Rectal smooth muscle tissue (tissue), 1 donor: ENCODE results near the gene KRTAP5-7.
"Not testable (repeated sequence)": the region's sequence is repeated elsewhere in the genome, so short reads cannot be mapped to it uniquely, and the experiment has no call there.

Source experiments
- H3K27ac ChIP-seq: one replicate; pipeline ENCODE4 v1.7.0; 2013; ENCODE audit warnings: low read depth, low read length, inconsistent platforms
- H3K27me3 ChIP-seq: one replicate; pipeline ENCODE4 v1.7.0; 2013; ENCODE audit warnings: low read length; ENCODE audit not compliant: control insufficient read depth, insufficient read depth
- H3K36me3 ChIP-seq: one replicate; pipeline ENCODE4 v1.7.0; 2013; ENCODE audit warnings: low read length; ENCODE audit not compliant: control insufficient read depth, insufficient read depth
- H3K4me1 ChIP-seq: one replicate; pipeline ENCODE4 v1.7.0; 2013; ENCODE audit warnings: low read length; ENCODE audit not compliant: control insufficient read depth, insufficient read depth
- H3K4me3 ChIP-seq: one replicate; pipeline ENCODE4 v1.7.0; 2013; ENCODE audit warnings: low read length
- H3K9ac ChIP-seq: one replicate; pipeline ENCODE4 v1.7.0; 2013; ENCODE audit warnings: low read length

The KRTAP5-7 gene

DNA sequence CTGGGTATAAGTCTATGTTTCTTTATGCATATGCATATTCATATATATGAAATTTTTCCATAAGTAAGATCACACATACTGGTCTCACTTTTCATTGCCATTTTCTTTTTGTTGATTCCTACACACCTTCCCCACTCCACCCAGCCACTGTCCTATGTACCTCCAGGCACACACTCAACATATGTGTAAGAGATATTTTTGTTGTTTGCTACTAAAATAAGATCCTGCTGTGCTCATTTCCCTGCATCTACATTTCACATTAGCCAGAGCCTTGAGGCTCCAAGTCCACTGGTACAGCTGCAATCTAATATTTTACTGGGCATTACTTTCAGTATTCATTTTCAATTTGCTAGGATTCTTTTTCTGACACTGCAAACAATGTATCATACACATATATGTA lies 30.2 kb downstream of the KRTAP5-7 start:
- Histone ChIP-seq H3K36me3 (no peaks in the 10 kb centered on the region), H3K27ac (no peak overlapping the region), H3K9ac (no peak overlapping the region), H3K4me1 (no peaks in the 10 kb centered on the region), H3K4me3 (no peak overlapping the region), H3K27me3 (peaks cover 4% of the 10 kb centered on the region)

DNA sequence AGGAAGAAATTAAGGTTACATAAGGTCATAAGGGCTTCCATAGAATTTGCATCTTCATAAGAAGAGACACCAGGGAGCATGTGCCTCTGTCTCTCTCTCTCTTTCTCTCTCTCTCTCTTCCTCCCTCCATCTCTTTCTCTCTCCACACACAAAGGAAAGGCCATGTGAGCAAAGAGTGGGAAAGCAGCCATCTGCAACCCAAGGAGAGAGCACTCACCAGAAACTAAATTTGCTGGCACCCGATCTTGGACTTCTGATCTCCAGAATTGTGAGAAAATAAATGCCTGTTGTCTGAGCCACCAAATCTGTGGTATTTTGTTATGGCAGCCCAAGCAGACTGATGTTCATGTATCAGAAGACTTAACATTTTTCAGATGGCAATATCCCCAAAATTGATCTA lies 31.9 kb downstream of the KRTAP5-7 start:
- H3K4me3 ChIP-seq, result no peak overlapping the region

DNA sequence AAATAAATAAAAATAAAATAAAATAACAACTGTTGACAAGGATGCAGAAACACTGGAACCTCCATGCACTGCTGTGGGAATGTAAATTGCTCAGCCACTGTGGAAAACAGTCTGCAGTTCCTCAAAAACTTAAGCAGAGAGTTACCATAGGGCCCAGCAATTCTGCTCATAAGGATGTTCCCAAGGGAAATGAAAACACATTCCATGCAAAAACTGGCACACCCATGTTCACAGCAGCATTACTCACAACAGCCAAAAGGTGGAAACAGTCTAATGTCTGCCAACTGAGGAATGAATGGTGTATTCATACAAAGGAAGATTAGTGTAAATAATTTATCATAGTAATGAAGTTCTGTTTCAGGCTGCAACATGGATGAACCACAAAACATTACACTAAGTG lies 35.1 kb downstream of the KRTAP5-7 start:
- no peaks in the 10 kb centered on the region for H3K27me3 ChIP-seq
- H3K4me3 ChIP-seq, result no peak overlapping the region
- H3K4me1 ChIP-seq, result no peaks in the 10 kb centered on the region
- H3K27ac ChIP-seq, result no peak overlapping the region
- no peak overlapping the region for H3K9ac ChIP-seq
- H3K36me3 ChIP-seq, result no peaks in the 10 kb centered on the region

More for the DNA sequence above, 31.9 kb downstream of the KRTAP5-7 start:
- no peaks in the 10 kb centered on the region for H3K4me1 ChIP-seq
- no peak overlapping the region for H3K9ac ChIP-seq
- no peak overlapping the region for H3K27ac ChIP-seq
- peaks cover 4% of the 10 kb centered on the region for H3K27me3 ChIP-seq
- no peaks in the 10 kb centered on the region for H3K36me3 ChIP-seq

DNA sequence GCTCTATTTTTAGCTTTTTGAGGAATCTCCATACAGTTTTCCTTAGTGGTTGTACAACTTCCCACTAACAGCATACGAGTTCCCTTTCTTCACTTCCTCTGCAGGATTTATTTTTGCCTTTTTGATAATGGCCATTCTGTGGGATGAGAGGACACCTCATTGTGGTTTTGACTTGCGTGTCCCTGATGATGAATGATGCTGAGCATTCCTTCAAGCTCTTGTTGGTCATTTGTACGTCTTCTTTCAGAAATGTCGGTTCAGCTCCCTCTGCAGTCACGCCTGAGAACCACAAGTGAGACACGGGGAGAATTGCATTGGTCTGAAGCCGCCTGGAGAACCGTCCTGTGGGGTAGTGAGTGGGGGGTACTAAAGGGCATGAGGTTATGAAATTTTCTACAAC lies 36.3 kb downstream of the KRTAP5-7 start:
- Histone ChIP-seq H3K9ac (no peak overlapping the region), H3K27me3 (no peaks in the 10 kb centered on the region), H3K4me3 (no peak overlapping the region), H3K4me1 (no peaks in the 10 kb centered on the region), H3K27ac (no peak overlapping the region), H3K36me3 (no peaks in the 10 kb centered on the region)

DNA sequence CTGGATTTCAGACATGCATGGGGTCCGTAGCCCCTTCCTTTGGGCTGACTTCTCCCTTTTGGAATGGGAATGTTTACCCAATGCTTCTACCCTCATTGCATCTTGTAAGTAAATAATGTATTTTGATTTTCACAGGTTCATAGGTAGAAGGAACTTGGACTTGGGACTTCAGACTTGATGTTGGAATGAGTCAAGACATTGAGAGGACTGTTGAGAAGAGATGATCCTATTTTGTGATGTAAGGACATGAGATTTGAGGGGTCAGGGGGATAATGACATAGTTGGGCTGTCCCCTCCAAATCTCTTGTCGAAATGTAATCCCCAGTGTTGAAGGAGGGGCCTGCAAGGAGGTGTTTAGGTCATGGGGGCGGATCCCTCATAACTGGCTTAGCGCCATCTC lies 37.4 kb downstream of the KRTAP5-7 start:
- H3K27me3 ChIP-seq, result no peaks in the 10 kb centered on the region
- no peak overlapping the region for H3K4me3 ChIP-seq
- H3K4me1 ChIP-seq, result no peaks in the 10 kb centered on the region
- H3K36me3 ChIP-seq, result no peaks in the 10 kb centered on the region
- H3K27ac ChIP-seq, result no peak overlapping the region
- H3K9ac ChIP-seq, result no peak overlapping the region

DNA sequence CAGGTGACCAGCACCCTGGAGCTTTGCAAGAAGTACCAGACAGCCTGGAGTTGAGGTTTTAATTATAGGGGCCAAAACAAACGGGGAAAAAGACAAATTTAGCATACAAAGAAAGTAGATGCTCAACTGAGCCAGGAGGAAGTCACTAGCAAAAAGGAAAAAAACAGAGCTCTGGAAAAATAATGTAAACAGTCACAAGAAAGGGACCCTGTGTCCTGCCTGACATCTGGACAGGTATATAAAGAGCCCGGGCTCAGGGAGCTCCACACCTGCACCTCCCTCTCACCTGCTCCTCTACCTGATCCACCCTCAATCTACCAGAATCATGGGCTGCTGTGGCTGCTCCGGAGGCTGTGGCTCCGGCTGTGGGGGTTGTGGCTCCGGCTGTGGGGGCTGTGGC lies 38.2 kb downstream of the KRTAP5-7 start, which contains the start of gene KRTAP5-10:
Gene KRTAP5-10, plus strand, starts transcription at position 301 of the 400 bp plus-strand sequence. Its CDS starts 25 bp downstream, at position 326.
- Histone ChIP-seq H3K9ac (no peak within 1 kb of the TSS), H3K27ac (no peak within 1 kb of the TSS), H3K4me1 (no peaks in the 10 kb centered on the region), H3K36me3 (no peaks in the 10 kb centered on the region), H3K27me3 (no peaks in the 10 kb centered on the region), H3K4me3 (no peak within 1 kb of the TSS)

DNA sequence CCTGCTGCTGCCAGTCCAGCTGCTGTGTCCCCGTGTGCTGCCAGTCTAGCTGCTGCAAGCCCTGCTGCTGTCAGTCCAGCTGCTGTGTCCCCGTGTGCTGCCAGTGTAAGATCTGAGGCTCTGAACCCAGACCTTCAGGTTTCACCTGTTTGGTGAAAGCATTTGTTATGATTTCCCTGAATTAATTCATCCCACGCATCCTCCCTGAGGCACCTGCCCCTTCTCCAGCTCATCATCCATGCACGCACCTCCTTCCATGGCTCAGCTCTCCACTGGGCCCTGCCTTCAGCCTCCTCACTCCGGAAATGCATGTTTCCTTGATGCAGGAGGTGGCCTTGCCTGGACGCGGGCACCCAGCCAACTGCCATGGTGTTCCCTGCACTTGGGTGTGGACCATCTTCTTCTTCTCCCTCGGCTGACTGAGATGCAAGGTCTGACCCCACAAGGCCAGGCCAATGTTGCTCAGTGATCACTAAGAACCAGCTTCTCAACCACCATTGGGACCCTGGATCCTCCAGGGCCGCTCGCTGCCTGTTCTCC lies 39.1 kb downstream of the KRTAP5-7 start:
- no peaks in the 10 kb centered on the region for H3K36me3 ChIP-seq
- H3K27ac ChIP-seq, result no peak overlapping the region
- H3K27me3 ChIP-seq, result no peaks in the 10 kb centered on the region
- H3K4me1 ChIP-seq, result no peaks in the 10 kb centered on the region
- H3K9ac ChIP-seq, result no peak overlapping the region
- H3K4me3 ChIP-seq, result no peak overlapping the region

DNA sequence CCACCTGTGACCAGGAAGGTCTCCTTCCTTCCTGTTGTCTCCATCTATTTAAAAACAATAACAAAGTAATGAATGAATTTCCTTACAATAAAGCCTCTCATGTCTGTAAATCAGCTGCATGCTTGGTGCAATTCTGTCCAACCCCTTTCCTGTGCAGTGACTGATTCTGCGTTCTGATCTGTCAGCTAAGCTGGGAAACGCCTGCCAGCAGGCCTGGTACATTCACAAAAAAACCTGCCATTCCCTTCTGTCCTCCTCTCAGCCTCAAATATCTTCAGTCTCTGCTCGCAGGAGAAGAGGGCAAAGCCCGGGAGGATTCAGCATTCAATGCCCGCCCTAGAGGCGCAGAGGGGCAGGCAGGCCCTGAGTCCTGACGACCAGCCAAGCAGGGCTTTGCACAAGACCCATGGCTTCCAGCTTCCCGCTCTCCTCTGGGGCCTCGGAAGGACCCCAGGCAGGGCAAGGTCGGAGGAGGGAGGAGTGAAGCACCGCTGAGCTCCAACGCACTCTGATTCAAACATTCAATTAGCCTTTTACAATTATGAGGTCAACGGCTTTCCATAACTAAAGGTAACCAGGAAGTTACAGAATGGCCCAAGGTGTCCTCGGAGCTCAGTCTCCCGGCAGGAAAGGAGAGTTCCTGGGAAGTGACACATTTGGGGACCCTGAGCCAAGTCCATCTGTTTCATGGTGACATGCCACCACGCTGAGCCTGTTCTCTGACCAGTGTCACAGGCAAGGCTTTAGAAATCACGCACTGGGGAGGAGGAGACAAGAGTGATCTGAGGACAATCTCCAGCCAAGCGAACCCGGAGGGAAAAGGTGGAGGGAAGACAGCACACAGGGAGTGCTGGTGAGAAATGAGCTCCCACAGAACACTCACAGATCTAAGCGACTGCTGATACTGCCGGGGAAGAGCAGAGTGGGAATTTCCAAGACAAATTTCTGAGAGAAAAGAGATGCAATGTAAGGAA lies 39.8 kb downstream of the KRTAP5-7 start:
- not testable (repeated sequence) for H3K27ac ChIP-seq, H3K9ac ChIP-seq, H3K4me3 ChIP-seq, H3K36me3 ChIP-seq, H3K27me3 ChIP-seq, H3K4me1 ChIP-seq

DNA sequence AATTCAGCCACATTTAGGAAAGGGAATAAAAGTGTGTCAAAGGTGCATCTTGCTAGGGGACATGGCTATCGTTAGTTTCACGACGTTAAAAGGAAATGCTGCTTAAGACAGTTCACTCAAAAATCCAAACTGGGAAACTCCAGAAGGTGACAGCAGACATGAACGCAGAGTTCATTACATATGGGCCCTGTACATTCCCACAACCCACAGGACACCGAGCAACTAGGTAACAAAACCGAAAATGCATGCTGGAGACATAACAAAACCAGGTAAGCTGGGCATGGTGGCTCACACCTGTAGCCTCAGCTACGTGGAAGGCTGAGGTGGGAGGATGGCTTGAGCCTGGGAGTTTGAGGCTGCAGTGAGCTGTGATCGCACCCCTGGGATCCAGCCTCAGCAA lies 40.6 kb downstream of the KRTAP5-7 start:
- not testable (repeated sequence) for H3K27me3 ChIP-seq, H3K4me1 ChIP-seq, H3K27ac ChIP-seq, H3K9ac ChIP-seq, H3K36me3 ChIP-seq, H3K4me3 ChIP-seq

DNA sequence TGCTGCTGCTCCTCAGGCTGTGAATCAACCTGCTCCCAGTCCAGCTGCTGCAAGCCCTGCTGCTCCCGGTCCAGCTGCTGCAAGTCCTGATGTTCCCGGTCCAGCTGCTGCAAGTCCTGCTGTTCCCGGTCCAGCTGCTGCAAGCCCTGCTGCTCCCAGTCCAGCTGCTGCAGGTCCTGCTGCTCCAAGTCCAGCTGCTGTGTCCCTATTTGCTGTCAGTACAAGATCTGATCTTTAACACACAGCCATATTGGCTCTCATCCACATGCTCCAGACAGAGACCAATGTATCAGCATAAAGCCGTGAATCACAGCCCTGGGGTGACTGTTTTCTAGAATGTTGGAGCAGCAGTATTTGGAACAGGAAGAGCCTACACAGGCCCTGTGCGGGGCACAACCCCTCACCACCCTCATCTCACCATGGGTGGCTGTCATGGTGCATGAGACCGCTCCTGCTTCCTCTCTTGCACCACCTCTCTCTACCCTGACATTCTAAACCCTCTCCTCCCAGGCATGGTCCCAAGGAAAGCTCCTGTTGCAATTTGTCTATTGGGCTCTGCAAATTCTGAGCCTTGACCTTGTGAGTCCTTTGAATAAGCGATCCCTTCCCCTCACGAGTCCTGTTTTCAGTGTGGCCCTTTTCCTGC lies 41.8 kb downstream of the KRTAP5-7 start:
- Histone ChIP-seq H3K27ac (no peak overlapping the region), H3K27me3 (no peaks in the 10 kb centered on the region), H3K4me3 (no peak overlapping the region), H3K36me3 (no peaks in the 10 kb centered on the region), H3K9ac (no peak overlapping the region), H3K4me1 (no peaks in the 10 kb centered on the region)

DNA sequence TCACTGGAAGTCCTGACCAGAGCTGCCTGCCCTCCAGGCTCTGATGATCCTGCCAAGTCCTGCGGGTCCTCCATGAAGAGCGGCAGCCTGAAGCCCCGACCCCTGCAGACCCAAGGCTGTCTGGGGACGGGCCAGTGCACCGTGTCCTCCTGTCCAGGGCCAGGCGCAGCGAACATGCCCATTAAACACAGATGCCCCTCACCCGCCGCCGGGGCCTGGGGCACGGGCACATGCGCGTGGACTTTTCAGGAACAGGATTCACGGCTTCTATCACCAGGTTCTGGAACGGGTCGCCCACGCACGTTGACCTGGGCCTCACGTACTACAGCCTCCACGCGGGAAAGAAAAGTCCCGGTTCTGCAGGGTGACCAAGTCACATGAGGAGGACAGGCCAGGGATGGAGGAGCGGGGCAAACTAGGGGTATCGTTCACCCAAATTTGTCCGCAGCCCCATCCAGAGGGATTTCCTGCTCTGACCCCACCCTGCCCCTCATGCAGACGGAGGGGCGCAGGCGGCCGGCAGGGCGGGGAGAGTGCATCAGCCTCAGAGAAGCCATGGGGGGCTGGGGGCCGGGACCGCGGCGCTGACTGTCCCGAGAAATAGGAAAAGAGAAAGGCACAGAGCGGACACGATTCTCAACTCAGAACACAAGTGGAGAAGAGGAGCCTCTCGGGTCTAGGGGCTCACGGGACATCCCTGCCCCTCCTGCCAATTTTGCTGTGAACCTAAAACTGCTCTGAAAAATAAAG lies 44.2 kb downstream of the KRTAP5-7 start:
- not testable (repeated sequence) for H3K36me3 ChIP-seq, H3K4me3 ChIP-seq, H3K9ac ChIP-seq, H3K27me3 ChIP-seq, H3K4me1 ChIP-seq, H3K27ac ChIP-seq

DNA sequence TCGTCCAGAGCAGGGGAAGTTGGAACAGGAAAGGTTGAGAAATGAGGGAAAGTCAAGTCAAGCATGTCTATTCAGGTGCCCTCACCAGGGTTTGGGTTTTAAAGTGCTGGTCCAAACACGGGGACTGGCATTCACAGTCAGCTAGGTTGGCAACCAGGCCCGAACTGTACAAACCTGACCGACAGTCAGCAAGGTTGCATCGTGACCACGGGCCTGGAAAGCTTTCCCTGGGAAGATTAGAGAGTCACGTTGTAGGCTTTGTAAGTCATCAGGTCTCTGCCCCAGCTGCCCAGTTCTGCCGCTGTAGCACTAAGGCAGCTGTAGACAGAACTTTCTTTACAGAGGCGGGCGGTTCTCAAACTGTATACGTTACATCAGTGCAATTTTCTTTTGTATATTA lies 45.7 kb downstream of the KRTAP5-7 start:
- no peak overlapping the region for H3K9ac ChIP-seq
- H3K36me3 ChIP-seq, result no peaks in the 10 kb centered on the region
- no peak overlapping the region for H3K27ac ChIP-seq
- H3K4me3 ChIP-seq, result no peak overlapping the region
- H3K27me3 ChIP-seq, result no peaks in the 10 kb centered on the region
- no peaks in the 10 kb centered on the region for H3K4me1 ChIP-seq
